ENCODE results near the gene PHLPP1.

The PHLPP1 gene

GRCh38 chr18:62833494-62833893, 118.2 kb downstream of the PHLPP1 start:
- in situ Hi-C loops (cut with MboI; ENCODE audit: low sequenced_read_pairs, unreplicated experiment), result no loop called here
- DNase-seq (ENCODE audit: low spot score), result no peak
- TF ChIP-seq CTCF (IDR thresholded peaks at IDR 0.05; ENCODE audit: borderline replicate concordance, control extremely low read depth, extremely low read depth, insufficient read depth, missing control alignments), result no peak

- in situ Hi-C loops (cut with MboI; ENCODE audit: low sequenced_read_pairs, unreplicated experiment), result no loop called here
- no peak for TF ChIP-seq CTCF (IDR thresholded peaks at IDR 0.05; ENCODE audit: borderline replicate concordance, control extremely low read depth, extremely low read depth, insufficient read depth, missing control alignments)
- no peak for DNase-seq (ENCODE audit: low spot score)
Observed at GRCh38 chr18:62834715-62835114, 119.4 kb downstream of the PHLPP1 start.

- in situ Hi-C loops (cut with MboI; ENCODE audit: low sequenced_read_pairs, unreplicated experiment), result no loop called here
- TF ChIP-seq CTCF (IDR thresholded peaks at IDR 0.05; ENCODE audit: borderline replicate concordance, control extremely low read depth, extremely low read depth, insufficient read depth, missing control alignments), result no peak
- DNase-seq (ENCODE audit: low spot score), result no peak
Observed at GRCh38 chr18:62837011-62837410, 121.7 kb downstream of the PHLPP1 start.

- in situ Hi-C loops (cut with MboI; ENCODE audit: low sequenced_read_pairs, unreplicated experiment), result no loop called here
- peak; percentile 31 for DNase-seq (ENCODE audit: low spot score)
- no peak for TF ChIP-seq CTCF (IDR thresholded peaks at IDR 0.05; ENCODE audit: borderline replicate concordance, control extremely low read depth, extremely low read depth, insufficient read depth, missing control alignments)
Observed at GRCh38 chr18:62838475-62839098, 123.2 kb downstream of the PHLPP1 start.

GRCh38 chr18:62839874-62840713, 124.8 kb downstream of the PHLPP1 start:
- in situ Hi-C loops (cut with MboI; ENCODE audit: low sequenced_read_pairs, unreplicated experiment), result no loop called here
- DNase-seq (ENCODE audit: low spot score), result no peak
- no peak for TF ChIP-seq CTCF (IDR thresholded peaks at IDR 0.05; ENCODE audit: borderline replicate concordance, control extremely low read depth, extremely low read depth, insufficient read depth, missing control alignments)

GRCh38 chr18:62841405-62841804, 126.1 kb downstream of the PHLPP1 start:
- no peak for TF ChIP-seq CTCF (IDR thresholded peaks at IDR 0.05; ENCODE audit: borderline replicate concordance, control extremely low read depth, extremely low read depth, insufficient read depth, missing control alignments)
- in situ Hi-C loops (cut with MboI; ENCODE audit: low sequenced_read_pairs, unreplicated experiment), result no loop called here
- no peak for DNase-seq (ENCODE audit: low spot score)

Data from GM13976 (cell line).